ENCODE results near the gene ANKZF1. TPM values are rescaled to one million over a fixed set of nuclear protein-coding genes. Genes with fewer than 3 reads are reported as not detected.
A peak's percentile ranks its signal among the peaks of the same experiment; 100 is the strongest.

ANKZF1 gene
- polyA plus RNA-seq, 1 of the 3 experiments (the other 2 are of a cell fraction) = 22.3 TPM

- Histone ChIP-seq H4K20me1 (ENCODE audit: insufficient read depth) (no peaks in the 10 kb centered on the region), H3K9me3 (no peaks in the 10 kb centered on the region), H3K4me1 (ENCODE audit: control insufficient read depth in 1 of 2, insufficient read depth in 2 of 2, low read depth in 1 of 2, low read length in 1 of 2) (peaks cover 15 to 26% of the 10 kb centered on the region in 2 experiments), H3K9ac (peak within 1 kb of the TSS; percentile 94), H2AFZ (ENCODE audit: low read depth) (peak within 1 kb of the TSS; percentile 73), H3F3A (replicated peaks; ENCODE audit: insufficient read depth) (peaks cover 19% of the 10 kb centered on the region), H3K4me2 (peak within 1 kb of the TSS; percentile 91), H3K27me3 (ENCODE audit: insufficient read depth) (no peaks in the 10 kb centered on the region), H3K27ac (ENCODE audit: low read depth in 2 of 2, low read length in 1 of 2) (peak within 1 kb of the TSS; percentile 78 to 92), H3K4me3 (ENCODE audit: low read depth in 2 of 2, low read length in 1 of 2) (peak within 1 kb of the TSS; percentile 84 to 97), H3K36me3 (replicated peaks in 1 of 2; ENCODE audit: control insufficient read depth in 1 of 2, insufficient read depth in 2 of 2, low read length in 1 of 2) (peaks cover 6 to 16% of the 10 kb centered on the region in 2 experiments), H3K79me2 (ENCODE audit: insufficient read depth) (peaks cover 20% of the 10 kb centered on the region), H3K9me2 (no peaks in the 10 kb centered on the region)
- WGBS (ENCODE audit: low lambda C conversion rate) = 0% methylated on average over 17 of the region's 46 CpGs
- CTCF ChIA-PET = interaction anchor here (0.9 to 3.3 kb wide), 16 partner anchors 11 to 265 kb away, joined by 3 to 20 read pairs (median 4); partner anchors contain the start of gene NHEJ1
- POLR2A ChIA-PET = interaction anchor here (0.5 to 2.9 kb wide), 14 partner anchors 10 to 296 kb away, joined by 3 to 23 read pairs (median 4); partner anchors contain the start of genes ABCB6, ANKZF1, ATG9A and CNPPD1
- TF ChIP-seq GABPA (IDR thresholded peaks at IDR 0.05; ENCODE audit: low read depth) (peak; percentile 87), SMC3 (IDR thresholded peaks at IDR 0.05; ENCODE audit: low read depth, low read length) (no peak), MXI1 (IDR thresholded peaks at IDR 0.05; ENCODE audit: low read depth, low read length) (peak; percentile 85), EZH2phosphoT487 (IDR thresholded peaks at IDR 0.05; ENCODE audit: borderline replicate concordance, low read depth) (no peak), TAF1 (IDR thresholded peaks at IDR 0.05; ENCODE audit: borderline replicate concordance, low read depth, low read length) (peak; percentile 84), ELF1 (IDR thresholded peaks at IDR 0.05) (peak; percentile 57; the same call in 1 of the 2 replicates), YY1 (IDR thresholded peaks at IDR 0.05; ENCODE audit: low read depth) (peak; percentile 55; the same call in 1 of the 2 replicates), SIN3A (IDR thresholded peaks at IDR 0.05; ENCODE audit: borderline replicate concordance, low read depth, low read length) (0 out of 2 replicates have a peak, but pooled peaks have one; percentile 26), RAD21 (IDR thresholded peaks at IDR 0.05; ENCODE audit: low read length) (peak; percentile 3; the same call in 1 of the 2 replicates), FOXJ3 (CRISPR knock-in tag; IDR thresholded peaks at IDR 0.05) (no peak), CHD2 (IDR thresholded peaks at IDR 0.05; ENCODE audit: low read length, partially characterized antibody) (peak; percentile 75), POLR2AphosphoS5 (IDR thresholded peaks at IDR 0.05; ENCODE audit: low read depth, low read length) (peak; percentile 95)
- TF ChIP-seq, protein P1, sequence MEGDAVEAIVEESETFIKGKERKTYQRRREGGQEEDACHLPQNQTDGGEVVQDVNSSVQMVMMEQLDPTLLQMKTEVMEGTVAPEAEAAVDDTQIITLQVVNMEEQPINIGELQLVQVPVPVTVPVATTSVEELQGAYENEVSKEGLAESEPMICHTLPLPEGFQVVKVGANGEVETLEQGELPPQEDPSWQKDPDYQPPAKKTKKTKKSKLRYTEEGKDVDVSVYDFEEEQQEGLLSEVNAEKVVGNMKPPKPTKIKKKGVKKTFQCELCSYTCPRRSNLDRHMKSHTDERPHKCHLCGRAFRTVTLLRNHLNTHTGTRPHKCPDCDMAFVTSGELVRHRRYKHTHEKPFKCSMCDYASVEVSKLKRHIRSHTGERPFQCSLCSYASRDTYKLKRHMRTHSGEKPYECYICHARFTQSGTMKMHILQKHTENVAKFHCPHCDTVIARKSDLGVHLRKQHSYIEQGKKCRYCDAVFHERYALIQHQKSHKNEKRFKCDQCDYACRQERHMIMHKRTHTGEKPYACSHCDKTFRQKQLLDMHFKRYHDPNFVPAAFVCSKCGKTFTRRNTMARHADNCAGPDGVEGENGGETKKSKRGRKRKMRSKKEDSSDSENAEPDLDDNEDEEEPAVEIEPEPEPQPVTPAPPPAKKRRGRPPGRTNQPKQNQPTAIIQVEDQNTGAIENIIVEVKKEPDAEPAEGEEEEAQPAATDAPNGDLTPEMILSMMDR (IDR thresholded peaks at IDR 0.05) = no peak
- TF ChIP-seq, protein P2, sequence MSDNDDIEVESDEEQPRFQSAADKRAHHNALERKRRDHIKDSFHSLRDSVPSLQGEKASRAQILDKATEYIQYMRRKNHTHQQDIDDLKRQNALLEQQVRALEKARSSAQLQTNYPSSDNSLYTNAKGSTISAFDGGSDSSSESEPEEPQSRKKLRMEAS (IDR thresholded peaks at IDR 0.05; ENCODE audit: low read depth) = peak; percentile 50; the same call in 1 of the 2 replicates
- peak; percentile 98 for DNase-seq
These were observed 15.7 kb downstream of the ANKZF1 start, which contains the start of the genes GLB1L and STK16 for GRCh38 chr2:219245148-219245898. TSS of gene GLB1L (minus strand) at chr2:219245444. CDS start at chr2:219243573, 1,871 bp downstream. TSS of gene STK16 (plus strand) at chr2:219245479. CDS start at chr2:219246000, 521 bp downstream.

Measured in SK-N-SH (cell line).